Keratinocyte (primary cell): ENCODE results near the gene GRAMD2B.

Experiments
- CTCF ChIP-seq, 3 experiments: IDR thresholded peaks in 1 of 3; conservative IDR thresholded peaks in 1 of 3; optimal IDR thresholded peaks in 1 of 3; 2 replicates in 2 of 3; 3 replicates in 1 of 3; pipeline versions ENCODE3 to v1.5.1; 2011; ENCODE audit warnings: low read length in 3 of 3, mild to moderate bottlenecking in 3 of 3, moderate library complexity in 2 of 3, control low read depth in 1 of 3, inconsistent platforms in 1 of 3; ENCODE audit not compliant: insufficient read depth in 2 of 3; ENCODE audit errors: extremely low read depth in 1 of 3
- EZH2 ChIP-seq: IDR thresholded peaks from one replicate; pipeline ENCODE4 v1.6.1; 2012; ENCODE audit warnings: inconsistent platforms, mild to moderate bottlenecking, low read length, moderate library complexity

GRCh38 chr5:126402621-126403555 is 20.3 kb upstream of the GRAMD2B start:
- TF ChIP-seq CTCF (optimal IDR thresholded peaks at IDR 0.05 in 1 of 3, IDR thresholded peaks at IDR 0.05 in 1 of 3, conservative IDR thresholded peaks at IDR 0.05 in 1 of 3; ENCODE audit: extremely low read depth in 1 of 3, insufficient read depth in 2 of 3, low read length in 3 of 3) (no peak), EZH2 (no peak)
